Epithelial cell of prostate (primary cell): Measurements from ENCODE around the gene JAK1.

Source experiments
- DNase-seq: peaks from one replicate; pipeline ENCODE4 v3.0.0-alpha.2; 2011; ENCODE audit warnings: low read depth, low spot score
- H3K27ac ChIP-seq: fragments of 450-650 bp; 2 replicates; pipeline ENCODE4 v1.5.1; 2017; ENCODE audit warnings: mild to moderate bottlenecking

JAK1 gene

DNA sequence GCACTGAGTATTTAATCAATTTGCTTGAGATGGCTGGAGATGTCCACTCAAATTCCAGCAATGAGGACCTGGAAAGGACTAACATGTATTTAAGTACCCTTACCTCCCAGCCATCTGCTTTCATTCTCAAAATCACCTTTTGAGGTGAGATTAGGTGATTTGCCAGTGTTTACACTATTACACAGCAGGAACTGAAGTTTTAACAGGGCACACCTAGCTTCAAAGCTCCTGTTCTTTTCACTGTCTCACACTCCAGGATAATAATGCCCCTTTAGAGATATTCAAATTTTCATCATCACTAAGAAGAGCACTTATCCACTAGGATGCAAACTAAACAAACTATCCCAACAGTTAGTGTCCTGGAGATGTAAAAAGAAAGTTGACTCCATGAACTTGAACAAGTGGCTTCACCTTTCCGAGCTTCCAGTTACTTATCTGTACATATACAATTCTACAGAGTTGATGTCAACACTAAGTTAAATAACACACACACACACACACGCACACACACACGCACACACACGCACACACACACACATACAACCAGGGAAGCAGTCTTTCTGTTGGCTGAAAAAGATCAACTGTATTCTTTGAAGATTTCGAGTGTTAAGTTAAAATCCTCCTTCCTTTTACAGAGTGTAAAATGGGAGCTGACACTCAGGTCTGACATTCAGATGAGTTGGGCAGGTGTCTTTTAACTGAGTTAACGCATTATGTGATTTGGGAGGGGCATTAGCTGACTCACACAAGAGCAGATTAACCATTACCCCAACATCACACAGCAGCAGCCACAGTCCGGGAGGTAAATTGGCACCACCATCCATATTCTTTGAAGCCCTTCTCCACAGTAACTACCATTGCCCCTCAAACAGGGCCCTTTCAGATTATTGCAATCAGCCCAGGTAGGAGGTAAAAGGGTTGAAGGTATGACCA, 15.5 kb upstream of the JAK1 start:
- no peak overlapping the region for H3K27ac ChIP-seq
- DNase-seq, result no peak

DNA sequence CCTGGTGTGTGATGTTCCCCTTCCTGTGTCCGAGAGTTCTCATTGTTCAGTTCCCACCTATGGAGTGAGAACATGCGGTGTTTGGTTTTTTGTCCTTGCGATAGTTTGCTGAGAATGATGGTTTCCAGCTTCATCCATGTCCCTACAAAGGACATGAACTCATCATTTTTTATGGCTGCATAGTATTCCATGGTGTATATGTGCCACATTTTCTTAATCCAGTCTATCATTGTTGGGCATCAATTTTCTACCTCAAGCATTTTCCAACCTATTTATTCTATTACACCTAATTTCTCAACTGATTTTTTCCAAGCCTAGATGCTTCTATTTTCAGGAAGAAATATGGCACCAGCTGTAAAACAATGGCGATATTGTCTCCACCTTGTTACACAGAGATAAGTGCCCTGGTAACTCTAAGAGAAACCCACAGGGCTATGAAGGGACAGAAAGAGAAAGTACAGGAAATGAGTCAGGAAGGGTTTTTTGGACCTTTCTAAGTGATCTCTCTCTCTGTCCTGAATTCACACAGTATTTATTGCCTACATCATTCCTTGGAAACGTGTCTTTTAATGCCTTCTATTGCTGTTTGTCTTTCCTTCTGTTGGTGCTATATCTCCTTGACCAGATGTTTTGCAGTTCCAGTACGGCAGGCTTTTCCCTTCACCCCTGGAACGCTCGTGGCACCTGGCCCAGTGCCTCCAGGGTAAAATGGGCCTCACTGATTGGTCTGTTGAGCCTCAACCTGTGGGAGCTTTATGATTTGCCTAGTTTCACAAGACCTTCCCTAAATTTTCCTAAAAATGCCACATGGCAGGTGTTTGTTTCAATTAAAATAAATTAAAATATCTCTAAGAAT, 14.6 kb upstream of the JAK1 start:
- no peak for DNase-seq
- no peak overlapping the region for H3K27ac ChIP-seq

DNA sequence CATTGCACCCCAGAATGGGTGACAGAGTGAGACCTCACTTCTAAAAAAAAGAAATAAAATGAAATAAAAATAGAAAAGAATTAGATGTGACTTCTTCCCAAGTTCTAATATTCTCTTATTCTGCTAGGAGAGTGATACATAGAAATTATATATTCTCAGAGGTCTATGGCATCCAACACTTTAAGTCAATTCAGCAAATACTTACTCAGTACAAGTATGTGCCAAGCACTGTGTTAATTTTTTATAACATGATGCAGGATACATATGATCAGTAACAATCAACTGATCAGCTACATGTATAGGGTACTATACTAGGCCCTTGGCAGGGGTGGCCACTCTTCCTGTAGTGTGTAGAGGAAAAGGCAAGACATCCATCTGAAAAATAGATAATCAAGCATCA, 13.0 kb upstream of the JAK1 start:
- H3K27ac ChIP-seq, result no peak overlapping the region
- no peak for DNase-seq

DNA sequence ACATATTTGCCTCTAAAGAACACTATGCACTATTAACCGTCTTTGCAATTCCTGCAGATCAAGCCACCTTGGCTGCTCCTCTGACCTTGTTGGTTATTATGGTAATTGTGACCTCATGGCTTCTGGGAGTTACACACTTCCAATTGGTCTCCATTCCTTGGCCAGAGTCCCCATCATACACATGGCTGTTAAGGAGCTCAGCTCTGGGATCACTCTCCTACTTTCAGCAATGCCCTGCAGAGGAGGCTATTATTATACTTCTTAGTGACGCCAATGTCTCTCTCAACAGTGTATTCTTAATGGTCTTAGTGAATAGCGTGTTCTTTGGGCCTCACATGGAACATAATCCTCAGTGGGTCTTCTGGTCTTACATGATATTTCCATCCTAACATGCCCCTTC, 10.0 kb upstream of the JAK1 start:
- no peak for DNase-seq
- H3K27ac ChIP-seq, result no peak overlapping the region

DNA sequence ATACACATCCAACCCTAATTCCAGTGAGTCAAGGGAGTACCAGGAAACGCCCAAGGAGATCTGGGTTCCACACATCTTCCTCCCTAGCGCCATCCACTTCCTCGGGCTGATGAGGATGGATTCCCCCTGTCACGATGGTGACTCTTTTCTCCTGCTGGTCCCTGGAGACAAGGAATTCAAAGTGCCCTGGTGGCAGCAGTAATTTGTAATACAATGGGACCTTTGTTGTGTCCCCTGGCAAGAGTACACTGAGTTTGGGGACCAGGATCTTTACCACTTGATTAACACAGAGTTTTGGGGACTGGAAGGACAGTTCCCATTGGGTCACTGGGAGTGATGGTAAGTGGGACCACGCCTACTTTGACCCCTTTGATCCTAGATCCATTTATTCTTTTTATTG, 9.4 kb upstream of the JAK1 start:
- no peak overlapping the region for H3K27ac ChIP-seq
- DNase-seq, result no peak

DNA sequence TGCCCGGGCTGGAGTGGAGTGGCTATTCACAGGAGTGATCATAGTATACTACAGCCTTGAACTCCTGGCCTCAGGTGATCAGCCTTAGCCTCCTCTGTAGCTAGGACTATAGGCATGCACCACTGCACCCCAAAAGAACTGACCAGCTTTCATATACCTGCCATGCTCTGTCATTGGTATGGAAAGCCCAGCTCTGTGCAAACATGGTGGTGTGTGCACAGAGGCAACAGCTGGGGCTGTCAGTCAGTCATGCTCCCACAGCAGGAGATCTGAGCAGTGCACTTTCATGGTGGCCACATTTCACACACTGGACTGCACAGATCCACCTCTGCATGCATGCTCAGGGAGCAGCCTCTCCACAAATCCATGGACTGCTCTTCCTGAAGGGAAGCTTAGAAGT, 8.8 kb upstream of the JAK1 start:
- no peak for DNase-seq
- H3K27ac ChIP-seq, result no peak overlapping the region

DNA sequence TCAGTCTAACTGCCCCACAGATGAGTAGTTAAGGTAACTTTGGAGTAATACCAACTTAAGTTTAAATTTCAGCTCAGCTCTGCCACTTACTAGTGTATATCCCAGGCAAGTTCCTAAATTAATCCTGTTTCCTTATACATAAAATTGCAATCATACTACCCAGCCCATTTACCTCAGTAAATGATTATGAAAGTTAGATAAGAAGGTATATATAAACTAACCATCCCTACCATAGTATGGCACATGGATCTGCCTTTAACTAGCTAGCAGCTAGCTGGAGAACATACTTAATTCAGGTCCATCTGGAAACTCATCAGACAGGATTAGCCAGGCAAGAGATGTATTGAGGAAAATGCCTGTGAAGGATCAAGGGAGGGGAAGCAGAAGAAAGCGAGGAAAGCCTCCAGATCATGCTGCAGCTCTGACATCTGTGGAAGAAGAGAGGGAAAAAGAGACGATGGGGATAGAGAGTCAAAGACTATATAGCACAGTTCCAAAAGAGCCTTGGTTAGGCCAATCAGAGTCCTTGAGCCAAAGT, 8.0 kb upstream of the JAK1 start:
- no peak for DNase-seq
- no peak overlapping the region for H3K27ac ChIP-seq

DNA sequence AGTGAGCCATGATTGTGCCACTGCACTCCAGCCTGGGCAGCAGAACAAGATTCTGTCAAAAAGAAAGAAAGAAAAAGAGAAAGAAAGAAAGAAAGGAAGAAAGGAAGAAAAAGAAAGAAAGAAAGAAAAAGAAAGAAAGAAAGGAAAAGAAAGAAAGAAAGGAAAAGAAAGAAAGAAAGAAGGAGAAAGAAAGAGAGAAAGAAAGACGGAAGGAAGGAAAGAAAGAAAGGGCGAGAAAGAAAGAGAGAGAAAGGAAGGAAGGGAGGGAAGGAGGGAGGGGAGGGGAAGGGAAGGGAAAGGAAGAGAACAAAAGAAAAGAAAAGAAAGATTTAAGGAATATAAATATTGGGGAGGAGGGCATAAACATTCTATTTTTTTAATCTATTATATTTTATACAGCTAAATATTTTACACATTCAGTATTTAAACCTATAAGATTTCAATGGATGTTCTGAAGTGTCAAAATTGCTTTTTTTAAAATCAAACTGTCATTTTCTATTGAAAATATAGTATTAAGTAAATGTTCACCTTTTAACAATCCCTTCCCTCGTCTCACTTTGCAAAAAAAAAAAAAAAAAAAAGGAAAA, 6.8 kb upstream of the JAK1 start:
- DNase-seq, result no peak
- no peak overlapping the region for H3K27ac ChIP-seq

DNA sequence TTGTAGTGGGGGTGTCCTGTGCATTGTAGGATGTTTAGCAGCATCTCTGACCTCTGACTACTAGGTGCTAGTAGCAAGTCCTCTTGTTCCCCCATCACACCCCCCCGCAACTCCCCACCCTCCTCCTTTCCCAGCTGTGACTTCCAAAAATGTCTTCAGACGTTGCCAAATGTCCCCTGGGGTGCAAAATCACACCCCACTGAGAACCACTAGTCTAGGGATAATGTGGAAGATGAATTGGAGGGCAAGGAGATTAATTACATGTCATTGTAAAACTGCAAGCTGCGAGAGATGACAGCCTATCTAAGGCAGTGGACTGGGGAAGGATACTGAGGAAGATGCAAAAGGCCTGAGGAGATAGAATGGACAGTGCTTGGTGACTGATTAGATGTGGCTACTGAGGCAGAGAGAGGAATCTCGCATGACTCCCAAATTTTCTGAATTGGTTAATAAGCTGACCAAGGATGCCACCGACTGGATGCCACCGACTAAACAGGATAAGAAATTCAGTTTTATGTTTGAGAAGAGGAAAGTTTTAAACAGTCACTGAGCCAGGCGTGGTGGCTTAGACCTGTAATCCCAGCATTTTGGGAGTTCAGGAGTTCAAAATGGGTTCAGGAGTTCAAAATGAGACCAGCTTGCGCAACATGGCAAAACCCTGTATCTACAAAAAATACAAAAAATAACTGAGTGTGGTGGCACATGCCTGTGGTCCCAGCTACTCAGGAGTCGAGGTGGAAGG, 3.1 kb upstream of the JAK1 start:
- no peak for DNase-seq
- H3K27ac ChIP-seq, result no peak overlapping the region

DNA sequence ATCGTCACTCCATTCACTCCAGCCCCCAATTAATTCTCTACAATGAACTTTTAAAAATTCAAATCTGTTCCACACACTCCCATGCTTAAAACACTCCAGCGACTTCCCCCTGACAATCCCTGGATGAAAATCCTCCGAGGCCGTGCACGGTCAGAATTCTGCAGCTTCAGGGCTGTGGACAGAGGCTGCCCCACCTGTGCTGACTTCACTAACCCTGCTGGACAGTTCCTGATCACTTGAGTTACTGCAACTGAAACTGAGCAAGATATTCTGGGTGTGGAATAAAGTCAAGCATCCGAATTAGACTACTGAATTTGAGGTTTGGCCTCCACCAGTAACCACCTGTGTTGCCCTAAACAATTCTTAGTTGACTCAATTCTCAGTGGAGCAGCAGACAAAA, 1.0 kb upstream of the JAK1 start:
- H3K27ac ChIP-seq, result no peak overlapping the region
- no peak for DNase-seq

DNA sequence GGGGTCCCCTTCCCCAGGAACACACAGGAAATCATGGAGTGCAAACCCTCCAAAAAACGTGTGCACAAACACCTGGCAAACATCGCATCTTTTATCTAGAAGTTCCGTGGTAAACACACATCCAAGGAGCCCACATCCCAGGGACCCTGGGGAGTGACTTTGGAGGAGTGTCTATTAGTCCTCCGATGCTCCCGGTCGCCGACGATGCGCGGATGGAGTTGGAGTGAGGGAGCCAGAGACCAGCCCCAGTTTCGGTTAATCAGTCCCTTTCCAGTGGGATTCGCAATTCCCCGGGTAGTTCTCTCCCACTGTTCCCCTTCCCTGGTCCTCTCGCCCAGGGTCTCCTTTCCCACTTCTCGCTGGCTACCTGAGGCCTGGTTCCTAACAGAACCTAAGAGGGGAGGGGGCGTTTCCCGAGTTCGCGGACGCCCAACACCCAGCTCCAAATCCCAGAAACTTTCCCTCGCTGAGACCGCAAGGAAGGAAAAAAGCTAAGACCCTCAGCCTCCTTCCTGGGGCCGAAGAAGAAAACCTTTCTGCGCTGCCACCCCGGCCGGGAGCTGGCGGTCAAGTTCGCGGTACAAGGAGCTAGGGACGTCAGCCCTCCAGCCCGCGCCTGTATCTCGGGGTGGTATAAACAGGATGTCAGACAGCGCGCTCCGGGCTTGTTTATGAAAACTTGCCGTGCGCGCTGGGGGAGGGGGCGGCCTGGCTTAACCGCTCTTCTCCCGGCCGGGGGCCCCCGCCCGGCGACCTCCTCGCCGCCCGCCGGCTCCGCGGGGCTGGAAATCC, 787 bp downstream of the JAK1 start:
- DNase-seq, result no peak
- peak overlapping the region; percentile 51 for H3K27ac ChIP-seq

DNA sequence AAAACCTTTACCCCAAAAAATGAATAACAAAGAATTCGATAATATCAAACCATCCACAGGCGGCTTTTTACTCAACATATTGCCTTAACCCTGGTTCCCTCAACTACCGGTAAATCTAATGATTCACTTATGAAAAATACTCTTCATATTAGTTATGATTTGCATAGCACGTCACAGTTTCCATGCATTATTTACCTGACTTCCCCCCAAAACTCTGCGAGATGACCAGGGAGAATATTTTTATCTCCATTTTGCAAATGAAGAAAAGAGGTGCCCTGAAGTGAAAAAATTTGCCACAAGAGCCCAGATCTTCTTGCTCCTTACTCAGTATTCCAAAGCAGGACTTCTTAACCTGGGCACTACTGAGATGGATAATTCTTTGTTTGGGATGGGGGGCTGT, 2.9 kb downstream of the JAK1 start:
- no peak for DNase-seq
- no peak overlapping the region for H3K27ac ChIP-seq

DNA sequence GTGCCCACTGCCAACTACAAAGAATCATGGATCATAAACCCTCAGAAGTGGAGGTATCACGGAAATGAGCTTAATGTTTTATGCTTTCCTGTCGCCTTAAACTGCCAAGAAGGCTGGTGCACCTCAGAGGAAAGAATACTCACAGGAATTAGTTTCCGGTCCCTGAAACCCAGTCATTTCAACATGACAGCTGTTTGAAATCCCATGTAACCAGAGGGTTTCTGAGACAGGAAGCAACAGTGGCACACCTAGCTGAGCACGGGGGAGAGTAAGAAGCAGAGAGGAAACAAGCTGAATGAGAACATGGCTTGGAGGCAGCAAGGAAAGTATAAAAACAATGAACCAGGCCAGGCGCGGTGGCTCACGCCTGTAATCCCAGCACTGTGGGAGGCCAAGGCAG, 3.9 kb downstream of the JAK1 start:
- no peak for DNase-seq
- H3K27ac ChIP-seq, result peak overlapping the region; percentile 26

DNA sequence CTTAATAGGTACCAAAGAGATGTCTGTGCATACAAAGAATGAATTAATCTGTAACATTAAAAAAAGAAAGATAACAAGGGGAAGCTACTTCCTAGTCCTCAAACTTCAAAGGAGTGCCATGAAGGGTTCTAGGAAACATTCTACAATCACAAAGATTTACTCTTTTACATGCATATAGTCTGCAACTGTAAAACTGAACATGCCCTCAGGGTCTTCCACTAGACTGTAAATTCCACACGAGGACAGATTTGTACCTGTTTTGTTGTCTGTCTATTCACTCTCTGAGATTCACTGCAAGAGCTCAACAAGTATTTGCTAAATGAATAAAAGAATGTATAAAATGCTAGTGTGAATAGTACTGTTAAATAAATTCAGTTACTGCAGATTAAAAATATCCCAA, 4.4 kb downstream of the JAK1 start:
- no peak for DNase-seq
- peak overlapping the region; percentile 26 for H3K27ac ChIP-seq

DNA sequence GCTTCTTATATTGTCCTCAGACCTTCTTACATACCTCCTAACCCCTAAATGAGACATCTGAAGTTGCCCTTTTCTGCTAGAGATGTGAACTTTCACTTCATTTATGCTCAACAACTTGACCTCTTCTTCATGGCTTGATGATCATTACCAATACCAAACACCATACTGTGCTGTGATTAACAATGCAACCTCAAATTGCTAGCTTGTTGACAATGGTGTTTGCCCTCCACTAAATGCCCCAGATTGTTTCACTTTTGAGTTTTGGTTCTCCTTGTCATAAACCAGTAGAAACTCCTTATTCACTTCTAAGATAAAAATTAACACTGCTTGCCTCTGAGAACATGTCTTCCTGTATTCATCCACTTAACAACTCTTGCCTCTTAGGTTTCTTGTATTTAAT, 5.6 kb downstream of the JAK1 start:
- H3K27ac ChIP-seq, result no peak overlapping the region
- no peak for DNase-seq

DNA sequence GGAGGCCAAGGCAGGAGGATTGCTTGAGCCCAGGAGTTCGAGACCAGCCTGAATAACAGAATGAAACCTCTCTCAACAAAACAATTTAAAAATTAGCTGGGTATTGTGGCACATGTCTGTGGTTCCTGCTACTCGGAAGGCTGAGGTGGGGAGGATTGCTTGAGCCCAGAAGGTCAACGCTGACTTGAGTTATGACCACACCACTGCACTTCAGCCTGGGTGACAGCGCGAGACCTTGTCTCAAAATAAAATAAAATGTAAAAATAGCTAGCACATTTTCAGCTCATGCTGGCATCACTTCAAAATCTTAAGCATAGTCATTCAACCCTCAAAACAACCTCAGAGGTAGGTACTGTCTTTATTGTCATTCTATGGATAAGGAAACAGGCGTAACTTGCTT, 6.4 kb downstream of the JAK1 start:
- no peak overlapping the region for H3K27ac ChIP-seq
- no peak for DNase-seq

DNA sequence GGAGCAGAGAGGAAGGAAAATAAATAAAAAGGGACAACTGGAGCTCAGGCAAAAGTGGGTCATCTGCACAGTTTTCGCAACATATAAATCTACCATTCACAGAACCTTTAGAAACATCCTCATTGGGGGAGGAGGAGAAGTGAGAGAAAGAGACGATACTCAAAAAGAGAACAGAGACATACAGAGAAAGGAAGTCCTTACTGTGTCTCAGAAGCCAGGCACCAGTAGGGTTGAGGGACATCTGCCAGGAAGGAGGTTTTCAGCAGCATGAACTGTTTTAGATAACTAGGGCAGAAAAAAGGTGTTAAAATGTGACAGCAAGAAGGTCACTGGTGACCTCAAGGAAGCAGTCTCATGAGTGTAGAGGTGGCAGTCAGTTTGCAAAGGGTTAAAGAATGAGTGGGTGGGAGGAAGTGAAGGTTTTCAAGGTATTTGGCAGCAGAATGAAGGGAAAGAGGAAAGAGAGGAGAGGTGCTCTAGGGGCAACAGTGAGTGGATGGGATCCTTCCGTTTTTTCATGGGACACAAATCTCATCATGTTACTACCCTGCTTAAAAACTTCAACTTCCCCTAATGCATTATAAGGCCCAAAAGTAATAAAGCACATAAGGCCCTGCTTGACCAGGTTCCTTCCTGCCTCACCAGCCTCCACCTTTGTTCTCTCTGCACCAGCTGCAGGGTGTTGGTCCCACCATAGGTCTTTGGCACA, 9.5 kb downstream of the JAK1 start:
- DNase-seq, result no peak
- peak overlapping the region; percentile 18 for H3K27ac ChIP-seq

DNA sequence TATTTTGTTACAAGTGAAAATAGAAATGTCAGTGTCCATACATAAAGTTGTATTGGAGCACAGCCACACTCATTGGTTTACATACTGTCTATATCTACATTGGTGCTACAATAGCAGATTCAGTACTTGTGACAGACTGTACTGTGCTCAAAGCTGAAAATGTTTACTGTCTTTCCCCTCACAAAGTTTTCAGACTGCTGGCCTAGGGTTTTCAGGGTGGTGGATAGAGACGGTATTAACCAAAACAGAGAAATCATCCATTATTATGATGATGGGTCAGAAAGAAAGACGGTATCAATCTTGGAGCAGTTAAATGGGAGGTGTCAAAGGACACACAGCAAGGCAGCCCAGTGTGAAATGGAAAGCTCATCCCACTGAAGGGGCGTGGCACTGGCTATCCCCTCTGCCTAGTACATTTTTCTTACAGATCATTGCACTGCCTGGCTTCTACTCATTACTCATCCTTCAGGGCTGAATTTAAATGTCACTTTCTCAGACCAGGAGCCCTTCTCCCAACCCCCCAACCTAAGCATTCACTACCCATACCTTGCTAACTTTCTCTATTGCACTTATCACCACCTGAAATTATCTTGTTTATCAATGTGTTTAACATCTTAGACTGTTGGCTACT, 10.2 kb downstream of the JAK1 start:
- H3K27ac ChIP-seq, result peak overlapping the region; percentile 18
- DNase-seq, result no peak
